Ishikawa (cell line): ENCODE results near the gene HLA-DQB2.
A peak's percentile ranks its signal among the peaks of the same experiment; 100 is the strongest.

Experiments
- CEBPB ChIP-seq: IDR thresholded peaks from 2 replicates; pipeline ENCODE4 v1.6.1; 2012
- CREB1 ChIP-seq: IDR thresholded peaks from 2 replicates; pipeline ENCODE4 v1.6.1; 2012; ENCODE audit warnings: low read depth
- EGR1 ChIP-seq: IDR thresholded peaks from 2 replicates; pipeline ENCODE4 v1.6.1; 2012
- EP300 ChIP-seq: IDR thresholded peaks from 2 replicates; pipeline ENCODE4 v1.6.1; 2012; ENCODE audit warnings: borderline replicate concordance
- FOXM1 ChIP-seq: IDR thresholded peaks from 2 replicates; pipeline ENCODE4 v1.6.1; 2012; ENCODE audit warnings: low read depth, borderline replicate concordance
- MAX ChIP-seq: IDR thresholded peaks from 2 replicates; pipeline ENCODE4 v1.6.1; 2012
- NFIC ChIP-seq: IDR thresholded peaks from 2 replicates; pipeline ENCODE4 v1.6.1; 2012
- RAD21 ChIP-seq: IDR thresholded peaks from 2 replicates; pipeline ENCODE4 v1.6.1; 2012; ENCODE audit warnings: low read depth
- REST ChIP-seq: IDR thresholded peaks from 2 replicates; pipeline ENCODE4 v1.6.1; 2012; ENCODE audit warnings: low read depth, mild to moderate bottlenecking
- TAF1 ChIP-seq: IDR thresholded peaks from 2 replicates; pipeline ENCODE4 v1.6.1; 2012; ENCODE audit warnings: low read depth, mild to moderate bottlenecking
- TCF12 ChIP-seq: IDR thresholded peaks from 2 replicates; pipeline ENCODE4 v1.6.1; 2012; ENCODE audit warnings: low read depth
- TEAD4 ChIP-seq: IDR thresholded peaks from 2 replicates; pipeline ENCODE4 v1.6.1; 2012
- USF1 ChIP-seq: IDR thresholded peaks from 2 replicates; pipeline ENCODE4 v1.6.1; 2012
- YY1 ChIP-seq: IDR thresholded peaks from 2 replicates; pipeline ENCODE4 v1.6.1; 2012; ENCODE audit warnings: low read depth
- ZBTB7A ChIP-seq: IDR thresholded peaks from 2 replicates; pipeline ENCODE4 v1.6.1; 2012; ENCODE audit warnings: low read depth

HLA-DQB2 gene

DNA sequence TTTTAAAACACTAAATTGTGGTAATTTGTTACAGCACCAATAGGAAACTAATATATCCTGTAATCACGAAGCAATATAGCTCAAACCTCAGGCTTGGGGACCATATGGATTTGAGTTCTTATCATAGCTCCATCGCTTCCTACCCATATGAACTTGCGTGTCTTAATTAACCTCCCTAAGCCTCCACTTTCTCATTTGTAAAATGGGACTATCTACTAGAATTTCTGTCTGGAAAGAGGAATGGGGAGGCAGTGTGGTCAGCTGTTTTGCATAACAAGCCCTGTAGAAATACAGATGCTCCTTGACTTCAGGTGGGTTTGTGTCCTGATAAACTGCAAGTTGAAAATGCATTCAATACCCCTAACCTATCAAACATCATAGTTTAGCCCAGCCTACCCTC lies 36.4 kb upstream of the HLA-DQB2 start:
- TF ChIP-seq USF1 (no peak), EGR1 (no peak)

- no peak for TF ChIP-seq CEBPB
- no peak for TF ChIP-seq NFIC
- no peak for TF ChIP-seq TEAD4
- TF ChIP-seq MAX: no peak
- TF ChIP-seq REST: no peak
These were observed 35.8 kb upstream of the HLA-DQB2 start for GRCh38 chr6:32799168-32799567.

DNA sequence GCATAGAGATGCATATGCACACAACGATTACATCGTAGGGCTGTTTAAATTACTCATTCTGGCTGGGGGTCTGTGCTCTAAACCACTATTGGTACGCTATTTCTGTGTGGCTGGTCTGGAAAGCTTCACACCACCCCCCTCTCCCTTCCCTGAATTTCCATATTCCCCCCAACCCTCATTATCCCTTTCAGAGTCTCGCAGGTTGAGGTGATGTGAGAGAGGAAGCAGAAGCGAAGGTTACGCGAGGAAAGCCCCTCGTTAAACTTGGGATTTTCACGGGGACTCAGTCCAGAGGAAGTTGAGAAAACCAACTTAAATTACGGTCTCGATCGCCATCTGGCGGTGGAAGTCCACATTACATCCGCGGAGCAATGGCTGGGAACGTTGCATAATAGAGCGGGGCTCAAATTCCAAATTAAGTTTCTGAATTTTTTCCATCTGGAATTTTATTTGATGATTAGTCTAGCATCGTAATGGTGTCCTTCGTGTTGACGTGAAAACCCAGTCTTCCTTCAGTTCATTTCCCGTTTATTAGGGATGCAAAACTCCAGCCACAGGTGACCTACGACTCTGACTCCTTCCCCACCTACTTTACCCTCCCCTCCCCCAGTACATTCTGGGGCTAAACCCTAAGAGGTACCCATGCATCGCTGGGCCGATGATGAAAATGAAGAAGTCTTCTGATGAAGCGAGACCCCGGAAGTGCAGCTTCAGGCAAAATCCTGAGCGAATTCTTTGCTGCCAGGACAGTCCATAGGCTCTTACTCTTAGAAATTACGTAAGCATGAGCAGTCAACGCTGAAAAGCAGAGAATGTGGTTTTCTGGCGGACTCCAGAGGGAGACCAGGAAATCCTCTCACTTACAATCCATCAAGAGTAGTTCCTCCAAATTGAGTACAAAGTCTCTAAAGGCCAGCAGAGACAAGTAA lies 33.8 kb upstream of the HLA-DQB2 start:
- TF ChIP-seq CEBPB (peak; percentile 80), USF1 (no peak), RAD21 (peak; percentile 76)

DNA sequence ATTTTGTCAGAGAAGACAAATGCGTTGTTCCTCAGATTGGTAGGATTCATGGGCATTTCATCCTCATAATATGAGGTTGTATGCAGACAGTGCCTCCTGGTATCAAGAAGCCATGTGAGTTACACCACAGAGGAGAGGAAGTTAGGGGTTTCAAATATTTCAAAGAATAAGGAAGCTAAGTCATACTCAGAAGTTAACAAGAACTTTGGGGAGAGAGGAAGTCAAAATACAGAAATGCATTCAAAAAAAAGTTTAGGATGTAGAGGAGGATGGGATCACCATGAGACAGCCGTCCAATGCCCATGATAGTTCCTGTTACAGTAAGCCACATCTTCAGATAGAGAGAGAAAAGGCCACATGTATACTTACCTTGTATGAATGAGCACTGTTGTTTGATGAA lies 31.2 kb upstream of the HLA-DQB2 start:
- TF ChIP-seq RAD21 (no peak), EGR1 (no peak), TAF1 (no peak)

DNA sequence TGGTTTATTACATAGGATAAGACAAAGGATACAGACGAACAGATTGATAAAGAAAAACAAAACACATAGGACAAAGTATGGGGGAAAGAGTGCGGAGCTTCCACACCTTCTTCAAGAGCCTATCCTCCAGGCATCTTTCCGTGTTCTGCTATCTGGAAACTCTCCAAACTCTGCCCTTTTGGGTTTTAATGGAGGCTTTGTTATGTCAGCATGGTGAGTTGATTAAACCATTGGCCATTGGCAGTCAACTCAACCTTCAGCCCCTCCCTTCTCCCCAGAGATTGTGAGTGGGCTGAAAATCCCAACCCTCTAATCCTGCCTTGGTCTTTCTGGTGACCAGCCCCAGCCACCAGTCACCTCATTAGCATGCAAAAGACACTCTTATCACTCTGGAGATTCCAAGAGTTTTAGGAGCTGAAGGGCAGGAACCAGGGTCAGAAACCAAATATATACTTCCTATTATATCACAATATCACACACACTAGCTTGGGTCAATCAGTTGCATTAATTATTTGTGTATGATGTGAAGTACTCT lies 29.6 kb upstream of the HLA-DQB2 start:
- TF ChIP-seq RAD21 (no peak), MAX (no peak), NFIC (no peak), TCF12 (no peak), CEBPB (no peak), CREB1 (no peak), TEAD4 (no peak), ZBTB7A (no peak), EGR1 (no peak), YY1 (no peak), REST (no peak), TAF1 (no peak), FOXM1 (no peak), USF1 (no peak), EP300 (no peak)

DNA sequence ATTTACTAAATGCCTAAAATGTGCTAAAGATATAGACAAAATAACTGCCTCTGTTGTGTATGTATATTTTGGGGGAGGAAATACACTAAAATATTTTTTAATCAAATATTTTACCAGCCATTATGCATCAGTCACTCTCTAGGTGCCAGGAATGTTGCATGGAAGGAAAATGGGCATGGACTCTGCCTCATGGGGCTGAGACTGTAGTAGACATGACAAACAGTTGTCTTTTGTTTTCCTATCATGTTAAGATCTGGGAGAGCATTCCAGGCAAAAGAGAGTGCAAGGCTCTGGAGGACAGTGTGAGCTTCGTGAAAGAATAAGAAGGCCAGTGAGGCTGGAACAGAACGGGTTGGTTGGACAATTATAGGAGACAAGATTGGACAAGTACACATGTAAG lies 27.0 kb upstream of the HLA-DQB2 start:
- TF ChIP-seq USF1: no peak
- no peak for TF ChIP-seq EGR1
- no peak for TF ChIP-seq TEAD4
- no peak for TF ChIP-seq CEBPB
- no peak for TF ChIP-seq TCF12
- no peak for TF ChIP-seq REST
- no peak for TF ChIP-seq EP300
- no peak for TF ChIP-seq CREB1
- TF ChIP-seq ZBTB7A: no peak
- no peak for TF ChIP-seq YY1
